Osteocyte (in vitro differentiated cells): ENCODE data around the gene KCTD11. TPM values are rescaled to one million over a fixed set of nuclear protein-coding genes. Genes with fewer than 3 reads are reported as not detected.

Experiments
- DNase-seq: peaks from one replicate; pipeline ENCODE4 v3.0.0; 2021; ENCODE audit warnings: mixed read lengths; ENCODE audit not compliant: unreplicated experiment; ENCODE audit errors: extremely low spot score
- H3K27ac Mint-ChIP-seq: one replicate; pipeline ENCODE4 v1.8.0; 2021; ENCODE audit warnings: mild to moderate bottlenecking, mixed read lengths; ENCODE audit not compliant: unreplicated experiment
- H3K27me3 Mint-ChIP-seq: one replicate; pipeline ENCODE4 v1.8.0; 2021; ENCODE audit warnings: mixed read lengths; ENCODE audit not compliant: unreplicated experiment
- H3K36me3 Mint-ChIP-seq: one replicate; pipeline ENCODE4 v1.8.0; 2021; ENCODE audit warnings: mixed read lengths; ENCODE audit not compliant: unreplicated experiment
- H3K4me1 Mint-ChIP-seq: one replicate; pipeline ENCODE4 v1.8.0; 2021; ENCODE audit warnings: mixed read lengths; ENCODE audit not compliant: unreplicated experiment
- H3K4me3 Mint-ChIP-seq: one replicate; pipeline ENCODE4 v1.8.0; 2021; ENCODE audit warnings: mild to moderate bottlenecking, moderate library complexity, mixed read lengths; ENCODE audit not compliant: unreplicated experiment
- H3K9me3 Mint-ChIP-seq: one replicate; pipeline ENCODE4 v1.8.0; 2021; ENCODE audit warnings: mixed read lengths; ENCODE audit not compliant: unreplicated experiment
- CTCF ChIP-seq: fragments of 200-600 bp; sonication (generic); IDR thresholded peaks from 2 replicates; pipeline ENCODE4 v1.5.0; 2021; ENCODE audit warnings: antibody characterized with exemption, mild to moderate bottlenecking, moderate library complexity
- total RNA-seq: library from RNA; stranded (reverse); gene quantifications from 2 replicates; pipeline ENCODE4 v1.2.1, GENCODE V29; 2021

Gene KCTD11
- total RNA-seq, 1 donor from 2014 or later, result 12.7 TPM

- no peaks in the 10 kb centered on the region for H3K27me3 Mint-ChIP-seq
- TF ChIP-seq CTCF, result no peak
- H3K36me3 Mint-ChIP-seq, result peaks cover 13% of the 10 kb centered on the region
- H3K9me3 Mint-ChIP-seq, result no peaks in the 10 kb centered on the region
- no peak overlapping the region for H3K27ac Mint-ChIP-seq
- H3K4me1 Mint-ChIP-seq, result peaks cover 9% of the 10 kb centered on the region
- no peak overlapping the region for H3K4me3 Mint-ChIP-seq
- DNase-seq, result no peak
These were observed 38.3 kb downstream of the KCTD11 start for GRCh38 chr17:7389924-7390910.

DNA sequence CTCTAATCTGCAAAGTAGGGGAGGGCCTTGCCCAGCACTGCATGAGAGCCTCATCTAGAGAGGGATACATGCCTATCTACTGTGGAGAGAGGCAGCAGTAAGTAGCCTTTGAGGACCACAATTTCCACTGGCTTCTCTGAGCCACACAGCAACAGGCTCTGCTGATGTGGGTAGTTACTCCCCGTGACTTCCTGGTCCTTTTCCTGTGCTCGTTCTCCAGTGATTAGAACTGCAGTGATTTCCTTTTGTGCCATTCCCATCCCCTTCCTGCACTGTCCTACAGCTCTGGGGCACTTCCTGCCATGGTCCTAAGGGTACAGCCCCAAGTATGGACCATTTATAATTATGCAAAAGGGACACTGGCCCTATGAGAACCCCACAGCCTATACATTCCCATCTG is 39.3 kb downstream of the KCTD11 start:
- Mint-ChIP-seq H3K36me3 (peaks cover 13% of the 10 kb centered on the region), H3K27me3 (no peaks in the 10 kb centered on the region), H3K4me1 (peaks cover 9% of the 10 kb centered on the region), H3K9me3 (no peaks in the 10 kb centered on the region), H3K27ac (no peak overlapping the region), H3K4me3 (no peak overlapping the region)
- no peak for DNase-seq
- no peak for TF ChIP-seq CTCF

DNA sequence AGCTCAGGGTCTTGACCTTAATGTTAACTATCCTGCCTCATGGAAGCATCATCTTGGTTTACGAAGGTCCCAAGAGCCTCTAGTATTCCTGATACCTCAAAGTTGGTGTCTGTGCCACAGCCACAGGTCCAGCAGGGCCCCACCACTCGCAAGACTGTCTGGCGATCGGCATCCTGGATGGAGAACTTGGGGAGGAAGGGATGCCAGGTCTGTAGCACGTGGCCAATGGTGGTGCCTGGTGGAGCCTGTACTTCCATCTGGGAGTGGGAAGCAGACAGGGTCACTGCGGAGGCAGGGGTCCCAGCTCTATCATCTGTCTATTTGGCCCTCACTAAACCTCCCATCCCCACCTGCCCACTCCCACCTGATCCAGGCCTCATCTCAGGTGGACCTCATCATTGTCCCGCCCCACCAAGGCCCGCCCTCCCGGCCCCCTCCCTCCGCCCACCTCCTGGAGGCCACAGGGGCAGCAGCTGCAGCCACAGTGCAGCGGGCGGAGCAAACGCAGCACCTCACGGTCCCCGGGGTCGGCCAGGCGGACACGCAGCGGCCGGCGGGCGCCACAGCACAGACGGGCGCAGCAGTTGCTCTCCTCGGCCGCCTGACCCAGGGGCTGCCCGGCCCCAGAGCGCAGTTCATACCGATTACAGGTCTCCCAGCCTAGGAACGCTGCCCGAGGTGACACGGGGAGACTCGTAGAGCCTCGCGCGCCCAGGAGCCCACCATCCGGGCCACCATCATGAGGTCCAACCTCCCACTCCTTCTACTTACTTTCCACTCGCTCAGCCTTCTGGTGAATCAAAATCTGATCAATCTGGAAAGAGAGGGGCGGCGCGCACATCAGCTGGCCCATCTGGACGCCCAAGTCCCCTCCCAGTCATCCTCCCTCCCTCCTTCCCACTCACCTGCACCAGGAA is 41.0 kb downstream of the KCTD11 start:
- H3K4me3 Mint-ChIP-seq, result peak overlapping the region; percentile 85
- DNase-seq, result no peak
- H3K9me3 Mint-ChIP-seq, result no peaks in the 10 kb centered on the region
- no peaks in the 10 kb centered on the region for H3K27me3 Mint-ChIP-seq
- H3K36me3 Mint-ChIP-seq, result peaks cover 9% of the 10 kb centered on the region
- H3K27ac Mint-ChIP-seq, result no peak overlapping the region
- H3K4me1 Mint-ChIP-seq, result peaks cover 9% of the 10 kb centered on the region
- TF ChIP-seq CTCF, result no peak

GRCh38 chr17:7393613-7394451 is 41.9 kb downstream of the KCTD11 start:
- Mint-ChIP-seq H3K27me3 (no peaks in the 10 kb centered on the region), H3K4me1 (peaks cover 9% of the 10 kb centered on the region), H3K27ac (peak overlapping the region; percentile 81), H3K4me3 (peak overlapping the region; percentile 85), H3K9me3 (no peaks in the 10 kb centered on the region), H3K36me3 (peaks cover 9% of the 10 kb centered on the region)
- no peak for TF ChIP-seq CTCF
- DNase-seq, result no peak
